HepG2 (cell line): ENCODE results near the gene IP6K3. TPM values are rescaled to one million over a fixed set of nuclear protein-coding genes. Genes with fewer than 3 reads are reported as not detected.

ENCODE experiments used
- ATAC-seq: fragments of 200-7000 bp; cut with Tn5 transposase; 3 replicates; pipeline ENCODE4 v1.9.1; 2020; ENCODE audit warnings: mild to moderate bottlenecking, moderate library complexity
- BruUV-seq: library from RNA; stranded (reverse); fragments of 400-500 nt; replicated peaks from 2 replicates; lab custom pipeline; 2021; lab: Mats Ljungman, UMichigan
- CTCF ChIA-PET: fragments of 300-600 bp; formaldehyde crosslinking; extraction: SDS; loops from one replicate; lab custom pipeline; 2021; ENCODE audit warnings: low total read pairs, inconsistent platforms, low intra/inter-chr PET ratio; lab: Yijun Ruan, JAX
- POLR2A ChIA-PET: fragments of 350-600 bp; sonication (Branson Sonifier 250); formaldehyde crosslinking; loops from one replicate; lab custom pipeline; 2020; ENCODE audit warnings: antibody characterized with exemption, inconsistent platforms; lab: Yijun Ruan, JAX
- DNase-seq: peaks from one replicate; pipeline ENCODE4 v3.0.0-alpha.2; 2015; ENCODE audit warnings: low spot score
- FAIRE-seq: peaks from 3 replicates; lab custom pipeline; 2011; peaks lifted over from hg19 to GRCh38; lab: Jason Lieb, UNC
- H2AFZ ChIP-seq: one replicate; pipeline ENCODE4 v1.6.1; 2011; ENCODE audit warnings: low read length, inconsistent platforms
- H3K27ac ChIP-seq: fragments of 300-600 bp; 3 replicates; pipeline ENCODE4 v1.8.0; 2011; ENCODE audit warnings: mixed run types, mild to moderate bottlenecking, mixed read lengths, low read length, inconsistent platforms; ENCODE audit not compliant: insufficient read depth; ENCODE audit errors: extremely low read length
- H3K27me3 ChIP-seq, 2 experiments: fragments of 200-600 bp in 1 of 2; 2 replicates in 1 of 2; 3 replicates in 1 of 2; pipeline versions ENCODE4 v1.6.0 to v1.8.0; 2011; ENCODE audit warnings: low read length in 2 of 2, mild to moderate bottlenecking in 2 of 2, moderate library complexity in 2 of 2, inconsistent platforms in 1 of 2; ENCODE audit not compliant: insufficient read depth in 2 of 2, control insufficient read depth in 1 of 2
- H3K36me3 ChIP-seq, 2 experiments: fragments of 200-600 bp in 1 of 2; replicated peaks in 1 of 2; 2 replicates in 1 of 2; 3 replicates in 1 of 2; pipeline versions ENCODE4 v1.5.1 to v1.8.0; 2011; ENCODE audit warnings: low read length in 2 of 2, inconsistent platforms in 1 of 2; ENCODE audit not compliant: insufficient read depth in 2 of 2, control insufficient read depth in 1 of 2
- H3K4me1 ChIP-seq: 2 replicates; pipeline ENCODE4 v1.5.1; 2012; ENCODE audit warnings: low read length, inconsistent platforms; ENCODE audit not compliant: insufficient read depth
- H3K4me2 ChIP-seq: 2 replicates; pipeline ENCODE4 v1.6.0; 2011; ENCODE audit warnings: low read depth, low read length, inconsistent platforms
- H3K4me3 ChIP-seq, 3 experiments: fragments of 200-600 bp in 1 of 3; sonication (generic), shearing (Covaris generic) in 1 of 3; replicated peaks in 1 of 3; 2 replicates each; pipeline ENCODE4 v1.5.1; 2011 to 2016; ENCODE audit warnings: low read length in 3 of 3, inconsistent platforms in 2 of 3, low read depth in 2 of 3, mild to moderate bottlenecking in 2 of 3, control low read depth in 1 of 3, mixed read lengths in 1 of 3; ENCODE audit not compliant: insufficient read depth in 1 of 3
- H3K79me2 ChIP-seq: one replicate; pipeline ENCODE4 v1.6.1; 2011; ENCODE audit warnings: low read length, inconsistent platforms; ENCODE audit not compliant: insufficient read depth
- H3K9ac ChIP-seq: 2 replicates; pipeline ENCODE4 v1.6.0; 2011; ENCODE audit warnings: mild to moderate bottlenecking, low read depth, low read length, inconsistent platforms; ENCODE audit not compliant: insufficient read depth
- H3K9me3 ChIP-seq: 2 replicates; pipeline ENCODE4 v1.5.1; 2012; ENCODE audit warnings: mild to moderate bottlenecking, low read length
- H4K20me1 ChIP-seq: 2 replicates; pipeline ENCODE4 v1.6.0; 2011; ENCODE audit warnings: inconsistent platforms, mild to moderate bottlenecking, low read length, moderate library complexity; ENCODE audit not compliant: insufficient read depth
- ASH2L ChIP-seq: fragments of 300-600, 200-600 bp; sonication (generic); IDR thresholded peaks from 2 replicates; pipeline ENCODE4 v1.7.0; 2017; ENCODE audit warnings: low read depth, mild to moderate bottlenecking, moderate library complexity, mixed read lengths, low read length; ENCODE audit not compliant: insufficient read length
- ATF4 ChIP-seq, 2 experiments: fragments of 450-650 bp in 1 of 2; sonication (generic) in 1 of 2; formaldehyde crosslinking; IDR thresholded peaks; 2 replicates each; pipeline versions ENCODE4 v1.5.0 to v1.8.0; 2020 to 2022; ENCODE audit warnings: mild to moderate bottlenecking in 1 of 2, missing genetic modification reagents in 1 of 2
- CENPX ChIP-seq: sonication (generic); formaldehyde crosslinking; IDR thresholded peaks from 2 replicates; pipeline ENCODE4 v1.9.0; 2021; ENCODE audit warnings: mild to moderate bottlenecking, missing genetic modification reagents, moderate library complexity
- CHCHD3 ChIP-seq: sonication (generic); formaldehyde crosslinking; IDR thresholded peaks from 2 replicates; pipeline ENCODE4 v1.8.0; 2022; ENCODE audit warnings: mild to moderate bottlenecking, missing genetic modification reagents, moderate library complexity
- CHD4 ChIP-seq: fragments of 200-600 bp; sonication (generic); IDR thresholded peaks from 2 replicates; pipeline ENCODE4 v1.7.0; 2017; ENCODE audit warnings: mild to moderate bottlenecking, low read length, borderline replicate concordance
- ELF1 ChIP-seq: sonication (generic); formaldehyde crosslinking; IDR thresholded peaks from 2 replicates; pipeline ENCODE4 v1.4.0; 2020; ENCODE audit warnings: missing genetic modification reagents
- ELF4 ChIP-seq: sonication (generic); formaldehyde crosslinking; IDR thresholded peaks from 2 replicates; pipeline ENCODE4 v1.5.0; 2020; ENCODE audit warnings: missing genetic modification reagents, mild to moderate bottlenecking, moderate library complexity, borderline replicate concordance
- FOXM1 ChIP-seq: sonication (generic); formaldehyde crosslinking; IDR thresholded peaks from 2 replicates; pipeline ENCODE4 v1.5.0; 2020; ENCODE audit warnings: missing genetic modification reagents
- HES4 ChIP-seq: sonication (generic); formaldehyde crosslinking; IDR thresholded peaks from 2 replicates; pipeline ENCODE4 v1.9.0; 2021; ENCODE audit warnings: mild to moderate bottlenecking, missing genetic modification reagents, borderline replicate concordance
- HMGXB4 ChIP-seq, 2 experiments: sonication (generic) in 1 of 2; formaldehyde crosslinking in 1 of 2; IDR thresholded peaks; 2 replicates each; pipeline versions ENCODE4 v1.4.0 to v1.6.1; 2018 to 2020; ENCODE audit warnings: missing genetic modification reagents in 2 of 2, borderline replicate concordance in 1 of 2, low read depth in 1 of 2, mild to moderate bottlenecking in 1 of 2, missing biosample characterization in 1 of 2
- HNF4G ChIP-seq, 2 experiments: sonication (generic) in 1 of 2; formaldehyde crosslinking in 1 of 2; IDR thresholded peaks; 2 replicates each; pipeline versions ENCODE4 v1.4.0 to v1.6.1; 2011 to 2020; ENCODE audit warnings: borderline replicate concordance in 2 of 2, low read depth in 2 of 2, mild to moderate bottlenecking in 2 of 2, low read length in 1 of 2, missing genetic modification reagents in 1 of 2, moderate library complexity in 1 of 2
- MZF1 ChIP-seq: sonication (generic); formaldehyde crosslinking; IDR thresholded peaks from 2 replicates; pipeline ENCODE4 v1.8.1; 2023; ENCODE audit warnings: mild to moderate bottlenecking, missing genetic modification reagents, borderline replicate concordance
- PHF20 ChIP-seq: sonication (generic); formaldehyde crosslinking; IDR thresholded peaks from 2 replicates; pipeline ENCODE4 v1.5.0; 2020; ENCODE audit warnings: mild to moderate bottlenecking, missing genetic modification reagents
- RARA ChIP-seq: IDR thresholded peaks from 2 replicates; pipeline ENCODE4 v1.6.1; 2016; ENCODE audit warnings: missing genetic modification reagents, missing compliant biosample characterization
- ZNF383 ChIP-seq: sonication (generic); formaldehyde crosslinking; IDR thresholded peaks from 2 replicates; pipeline ENCODE4 v1.4.0; 2020; ENCODE audit warnings: missing genetic modification reagents, mild to moderate bottlenecking, borderline replicate concordance
- ZNF513 ChIP-seq: sonication (generic); formaldehyde crosslinking; conservative IDR thresholded peaks from 2 replicates; pipeline ENCODE4 v1.5.0; 2020; ENCODE audit warnings: missing genetic modification reagents
- ZNF605 ChIP-seq: sonication (generic); formaldehyde crosslinking; IDR thresholded peaks from 2 replicates; pipeline ENCODE4 v1.8.0; 2022; ENCODE audit warnings: mild to moderate bottlenecking, missing genetic modification reagents
- ZNF615 ChIP-seq: sonication (generic); formaldehyde crosslinking; IDR thresholded peaks from 2 replicates; pipeline ENCODE4 v1.5.0; 2020; ENCODE audit warnings: mild to moderate bottlenecking, missing genetic modification reagents, borderline replicate concordance
- ZNF709 ChIP-seq: sonication (generic); formaldehyde crosslinking; IDR thresholded peaks from 2 replicates; pipeline ENCODE4 v1.5.0; 2020; ENCODE audit warnings: mild to moderate bottlenecking, missing genetic modification reagents
- ZSCAN21 ChIP-seq: sonication (generic); formaldehyde crosslinking; IDR thresholded peaks from 2 replicates; pipeline ENCODE4 v1.8.0; 2022; ENCODE audit warnings: mild to moderate bottlenecking, missing genetic modification reagents, moderate library complexity, borderline replicate concordance
- WGBS: methylation state at CpG from one replicate; pipeline ENCODE4 v1.1.6; 2017; ENCODE audit warnings: low lambda C conversion rate; 5-methylcytosine and 5-hydroxymethylcytosine counted together
- in situ Hi-C: cut with HindIII; loops from 2 replicates; pipeline ENCODE4 v1.10.0; 2017; ENCODE audit warnings: low pct_unique_long_range_greater_than_20kb; ENCODE audit not compliant: extremely low pct_ligation_motif_present
- intact Hi-C: fragments of 100-400 bp; cut with micrococcal nuclease; formaldehyde crosslinking; loops from one replicate; pipeline ENCODE4 v1.10.0; 2022; ENCODE audit not compliant: unreplicated experiment
- polyA plus RNA-seq, 8 experiments: library from polyadenylated mRNA; depleted of rRNA in 3 of 8; stranded (reverse) in 7 of 8; unstranded in 1 of 8; fragments of >200 nt; fragmentation: Illumina TruSeq in 4 of 8; extraction: Trizol in 4 of 8; gene quantifications; 2 replicates each; pipeline versions ENCODE4 v1.2.1 to v1.2.3, GENCODE V29; 2011 to 2016; ENCODE audit warnings: low read depth in 4 of 8, missing spikeins in 1 of 8, mixed read lengths in 1 of 8; ENCODE audit not compliant: insufficient read depth in 1 of 8
- total RNA-seq, 5 experiments: library from RNA; depleted of rRNA; stranded (reverse); fragments of >200 nt; fragmentation: Illumina TruSeq; extraction: Trizol; gene quantifications; 2 replicates each; pipeline ENCODE4 v1.2.3, GENCODE V29; 2016; ENCODE audit warnings: low read depth in 1 of 5

The IP6K3 gene
- total and polyA plus RNA-seq, 2 of the 13 experiments (the other 11 are each of a cell fraction or from before 2014, with no cell fraction given): 0.11 to 0.18 TPM

- no peak overlapping the region for H2AFZ ChIP-seq
- in situ Hi-C loops (no loop called here), intact Hi-C loops (loop anchor here (10.0 kb wide), 1 partner anchor 74 kb away; no protein-coding TSS in a partner anchor)
- H3K4me2 ChIP-seq: no peak overlapping the region
- peaks cover 53% of the 10 kb centered on the region for H3K4me1 ChIP-seq
- DNase-seq (no peak), FAIRE-seq (no peak), ATAC-seq (no peak)
- no peaks in the 10 kb centered on the region for H3K27me3 ChIP-seq
- 95% methylated on average over 10 of the region's 10 CpGs for WGBS
- H3K9me3 ChIP-seq: no peaks in the 10 kb centered on the region
- no peak overlapping the region for H3K4me3 ChIP-seq
- ChIA-PET POLR2A (no interaction called here), CTCF (no interaction called here)
- H3K36me3 ChIP-seq: peaks cover 6 to 23% of the 10 kb centered on the region in 2 experiments
- TF ChIP-seq HNF4G (IDR thresholded peaks at IDR 0.05; ENCODE audit: borderline replicate concordance, low read depth, low read length) (no peak), HNF4G (CRISPR knock-in tag; IDR thresholded peaks at IDR 0.05; ENCODE audit: borderline replicate concordance, low read depth) (no peak), HMGXB4 (CRISPR knock-in tag; IDR thresholded peaks at IDR 0.05; ENCODE audit: borderline replicate concordance in 1 of 2, low read depth in 1 of 2) (no peak), HES4 (CRISPR knock-in tag) (no peak), ZSCAN21 (CRISPR knock-in tag) (no peak), ZNF605 (CRISPR knock-in tag) (no peak), CHD4 (no peak), ATF4 (CRISPR knock-in tag; IDR thresholded peaks at IDR 0.05) (no peak), ELF4 (CRISPR knock-in tag) (no peak), ELF1 (no peak), ZNF615 (CRISPR knock-in tag) (no peak), MZF1 (CRISPR knock-in tag) (no peak), PHF20 (no peak), RARA (CRISPR knock-in tag) (no peak), ZNF383 (CRISPR knock-in tag) (no peak), ZNF513 (no peak), CHCHD3 (CRISPR knock-in tag) (no peak), CENPX (CRISPR knock-in tag) (no peak), FOXM1 (CRISPR knock-in tag) (no peak), ASH2L (no peak), ZNF709 (CRISPR knock-in tag) (no peak)
- no peak overlapping the region for H3K9ac ChIP-seq
- no peak overlapping the region for H3K27ac ChIP-seq
- BruUV-seq: no TSS peak
- peaks cover 17% of the 10 kb centered on the region for H3K79me2 ChIP-seq
- H4K20me1 ChIP-seq: no peaks in the 10 kb centered on the region; the same call in 1 of the 2 replicates
Observed at GRCh38 chr6:33708516-33709204, 38.0 kb downstream of the IP6K3 start.
